ENCODE measurements around the gene WNT3.
A peak's percentile ranks its signal among the peaks of the same experiment; 100 is the strongest.
"Not testable (repeated sequence)": the region's sequence is repeated elsewhere in the genome, so short reads cannot be mapped to it uniquely, and the experiment has no call there.

WNT3 gene, protein sequence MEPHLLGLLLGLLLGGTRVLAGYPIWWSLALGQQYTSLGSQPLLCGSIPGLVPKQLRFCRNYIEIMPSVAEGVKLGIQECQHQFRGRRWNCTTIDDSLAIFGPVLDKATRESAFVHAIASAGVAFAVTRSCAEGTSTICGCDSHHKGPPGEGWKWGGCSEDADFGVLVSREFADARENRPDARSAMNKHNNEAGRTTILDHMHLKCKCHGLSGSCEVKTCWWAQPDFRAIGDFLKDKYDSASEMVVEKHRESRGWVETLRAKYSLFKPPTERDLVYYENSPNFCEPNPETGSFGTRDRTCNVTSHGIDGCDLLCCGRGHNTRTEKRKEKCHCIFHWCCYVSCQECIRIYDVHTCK

DNA sequence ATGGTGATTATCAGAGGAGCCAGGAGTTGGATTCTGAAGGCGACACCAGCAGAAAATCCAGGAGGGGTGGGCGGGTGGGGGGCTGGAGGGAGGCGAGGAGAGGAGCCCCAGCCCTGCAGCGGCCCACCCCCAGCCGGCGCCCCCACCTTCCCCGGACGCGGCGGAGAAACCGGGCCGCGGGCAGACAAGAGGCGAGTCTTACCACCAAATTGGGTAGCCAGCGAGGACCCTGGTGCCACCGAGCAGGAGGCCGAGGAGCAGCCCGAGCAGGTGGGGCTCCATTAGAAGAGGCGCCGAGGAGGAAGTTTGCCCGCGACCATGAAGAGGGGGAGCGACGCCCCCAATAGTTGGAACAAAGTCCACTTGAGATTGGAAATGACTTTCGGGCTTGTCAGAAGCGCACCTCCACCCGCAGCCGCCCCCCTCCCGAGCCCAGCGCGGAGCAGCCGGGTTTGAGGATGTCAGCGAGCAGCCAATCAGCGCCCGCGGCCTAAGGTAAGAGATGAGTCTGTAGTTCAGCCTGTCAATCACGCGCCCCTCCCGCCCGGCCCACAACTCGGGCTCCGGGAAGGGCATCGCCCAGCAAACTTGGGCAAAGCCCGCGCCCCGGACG, at the start of gene WNT3:
Gene WNT3 (minus strand): TSS at position 377 of the 613 bp plus-strand sequence. CDS start 95 bp downstream, at position 282.
- peak; percentile 23 to 41 for DNase-seq (ENCODE audit: extremely low read depth in 1 of 2, low read depth in 1 of 2)

DNA sequence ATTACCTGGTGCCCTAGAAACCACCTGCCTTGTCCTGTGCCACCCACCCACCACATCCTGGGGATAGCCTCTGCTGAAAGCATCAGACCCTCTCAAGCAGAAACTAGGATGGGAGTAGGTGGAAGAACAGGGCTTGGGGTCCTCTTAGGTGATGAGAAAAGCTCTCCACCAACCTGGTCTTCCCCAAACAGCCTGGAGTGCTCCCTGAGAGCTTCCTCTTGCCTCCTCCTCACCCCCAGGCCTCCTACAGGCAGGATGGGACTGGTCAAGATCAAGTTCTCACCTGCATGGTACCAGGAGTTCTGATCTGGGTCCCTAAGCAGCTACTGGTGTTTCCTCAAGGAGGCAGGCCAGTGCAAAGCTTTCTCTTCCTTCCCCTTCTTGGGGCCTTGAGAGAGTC, 48.3 kb upstream of the WNT3 start:
- no peak for DNase-seq (ENCODE audit: extremely low read depth in 1 of 2, low read depth in 1 of 2)

DNA sequence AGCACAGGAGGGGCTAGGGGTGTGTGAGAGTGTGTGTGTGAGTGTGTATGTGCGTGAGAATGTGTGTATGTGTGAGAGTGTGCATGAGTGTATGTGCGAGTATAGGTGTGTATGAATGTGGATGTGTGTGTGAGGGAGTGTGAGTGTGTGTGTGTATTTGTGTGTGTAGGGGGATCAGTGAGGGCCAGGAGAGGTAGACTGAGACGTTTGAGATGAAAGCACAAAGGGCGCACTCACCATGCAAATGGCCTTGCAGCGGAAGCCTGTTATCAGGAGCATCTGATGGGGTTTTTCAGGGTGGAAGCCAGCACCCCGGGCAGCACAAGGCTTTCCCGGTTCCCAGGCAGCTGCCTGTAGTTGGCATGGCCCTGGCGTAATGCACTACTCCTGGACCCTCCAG, 47.8 kb upstream of the WNT3 start:
- no peak for DNase-seq (ENCODE audit: extremely low read depth in 1 of 2, low read depth in 1 of 2)

DNA sequence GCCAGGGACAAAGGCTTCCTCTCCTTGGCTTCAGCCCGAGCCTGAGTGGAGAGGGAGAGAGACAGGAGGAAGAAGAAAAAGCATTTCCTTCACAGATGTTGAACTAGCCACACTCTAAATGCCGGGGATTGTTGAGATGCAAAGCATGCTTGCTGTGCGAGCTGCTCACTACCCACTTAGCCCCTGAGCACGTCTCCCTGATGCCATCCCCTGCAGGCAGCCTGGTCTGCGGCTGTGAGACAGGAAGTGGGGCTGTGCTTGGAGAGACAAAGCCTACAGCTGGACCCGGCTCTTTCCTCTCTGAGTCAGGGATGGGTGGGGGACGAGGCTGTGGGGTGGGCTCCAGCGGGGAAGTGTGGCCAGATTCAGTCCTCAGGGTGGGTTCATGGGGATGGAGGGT, 46.6 kb upstream of the WNT3 start:
- no peak for DNase-seq (ENCODE audit: extremely low read depth in 1 of 2, low read depth in 1 of 2)

DNA sequence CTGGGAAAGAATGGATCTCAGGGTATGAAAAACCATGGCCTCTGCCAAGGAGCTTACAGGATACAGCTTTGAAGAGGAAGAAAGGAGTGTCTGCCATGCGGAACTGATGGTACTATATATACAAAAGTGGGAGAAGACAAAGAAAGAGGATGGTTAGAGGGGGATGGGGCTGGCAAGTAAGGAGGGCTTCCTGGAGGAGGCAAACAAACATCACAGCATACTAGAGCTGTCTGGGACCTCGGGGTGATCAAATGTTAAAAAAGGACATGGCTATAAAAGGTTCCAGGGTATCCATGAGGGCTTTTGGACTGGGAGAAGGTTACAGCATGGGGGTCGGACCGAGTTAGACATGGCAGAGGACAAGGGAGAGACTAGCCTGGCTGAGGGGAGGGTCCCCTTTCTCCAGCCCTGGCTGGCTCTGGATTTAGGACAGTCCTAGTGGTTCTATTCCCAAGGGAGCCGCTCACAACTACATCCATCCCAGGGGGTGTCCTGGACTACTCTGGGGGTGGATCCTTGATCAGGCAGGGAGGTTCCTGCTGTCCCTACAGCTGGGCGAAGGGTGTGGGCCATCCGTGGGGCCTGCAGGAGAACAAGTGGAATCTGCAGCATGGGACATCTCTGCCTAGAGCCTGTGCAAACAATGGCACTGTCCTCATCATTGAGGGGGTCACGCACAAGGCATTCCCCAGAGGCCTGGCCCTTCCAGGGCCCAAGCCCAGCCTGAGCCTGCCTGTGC, 45.1 kb upstream of the WNT3 start:
- no peak for DNase-seq (ENCODE audit: extremely low read depth in 1 of 2, low read depth in 1 of 2)

DNA sequence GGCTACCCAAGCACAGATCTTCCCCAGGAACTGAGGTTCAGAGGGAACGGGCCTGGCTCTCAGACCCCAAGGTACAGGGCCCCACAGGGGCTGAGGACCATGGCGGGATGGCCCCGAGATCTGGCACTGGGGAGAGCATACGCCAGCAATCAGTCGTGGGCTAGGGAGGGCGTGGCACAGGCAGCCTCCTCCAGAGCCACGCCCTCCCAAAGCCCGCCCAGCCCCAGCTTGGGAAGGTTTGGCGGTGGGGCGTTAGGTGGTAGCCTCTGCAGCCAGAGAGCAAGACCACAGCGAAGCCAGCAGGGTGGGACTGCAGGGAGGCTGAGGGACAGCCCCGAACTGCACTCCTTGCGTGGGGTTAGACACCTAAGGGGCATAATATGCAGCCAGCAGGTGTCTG, 44.5 kb upstream of the WNT3 start:
- DNase-seq (ENCODE audit: extremely low read depth in 1 of 2, low read depth in 1 of 2) = no peak

DNA sequence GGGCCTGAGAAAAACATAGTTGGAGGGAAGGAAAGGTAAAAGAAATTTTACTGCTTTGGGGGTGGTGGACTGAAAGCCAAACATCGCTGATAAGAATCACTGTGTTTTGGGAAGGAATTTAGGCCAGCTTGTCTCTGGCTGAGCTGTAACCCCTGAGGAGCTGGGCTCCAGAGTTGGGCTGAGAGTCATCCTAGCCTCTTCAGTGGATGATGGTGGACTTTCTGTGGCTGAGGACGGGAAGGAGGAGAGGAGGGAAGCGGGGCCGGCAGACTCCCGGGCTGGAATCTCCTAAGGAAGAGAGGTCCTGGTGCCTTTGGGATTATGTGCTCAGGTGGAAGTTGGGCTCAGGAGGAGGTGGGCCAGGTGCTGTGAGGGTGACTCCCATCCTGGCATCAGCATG, 41.5 kb upstream of the WNT3 start:
- DNase-seq (ENCODE audit: extremely low read depth in 1 of 2, low read depth in 1 of 2) = no peak

DNA sequence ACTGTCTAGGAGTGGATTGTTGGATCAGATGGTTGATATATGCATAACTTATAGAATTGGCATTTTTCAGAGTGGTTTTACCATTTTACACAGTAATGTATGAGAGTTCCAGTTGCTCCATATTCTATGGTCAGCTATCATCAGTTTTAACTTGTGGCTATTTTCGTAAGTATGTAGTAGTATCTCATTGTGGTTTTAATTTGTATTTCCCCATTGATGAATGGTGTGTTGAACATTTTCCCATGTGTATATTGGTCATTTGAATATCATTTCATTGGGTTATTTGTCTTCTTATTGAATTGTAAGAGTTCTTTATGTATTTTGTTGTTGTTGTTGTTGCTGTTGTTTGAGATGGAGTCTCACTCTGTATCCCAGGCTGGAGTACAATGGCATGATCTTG, 39.1 kb upstream of the WNT3 start:
- no peak for DNase-seq (ENCODE audit: extremely low read depth in 1 of 2, low read depth in 1 of 2)

DNA sequence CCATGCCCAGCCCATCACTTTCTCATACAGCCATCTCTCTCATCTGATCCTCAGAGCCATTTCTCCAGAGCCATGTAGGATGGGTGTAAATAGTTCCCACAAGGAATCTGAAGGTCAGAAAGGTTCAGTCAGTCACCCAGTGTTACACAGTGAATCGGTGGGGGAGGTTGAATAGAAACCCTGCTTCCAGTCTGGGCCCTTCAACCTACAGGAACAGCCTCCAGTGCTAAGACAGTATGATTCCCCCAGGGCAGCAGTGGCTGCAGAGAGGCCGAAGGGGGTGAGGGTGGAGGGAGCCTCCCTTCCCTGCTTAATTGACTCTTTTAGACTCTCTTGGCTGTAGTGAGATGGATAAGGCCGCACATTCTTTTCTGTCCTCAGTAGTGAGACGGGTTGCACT, 36.5 kb upstream of the WNT3 start:
- no peak for DNase-seq (ENCODE audit: extremely low read depth in 1 of 2, low read depth in 1 of 2)

DNA sequence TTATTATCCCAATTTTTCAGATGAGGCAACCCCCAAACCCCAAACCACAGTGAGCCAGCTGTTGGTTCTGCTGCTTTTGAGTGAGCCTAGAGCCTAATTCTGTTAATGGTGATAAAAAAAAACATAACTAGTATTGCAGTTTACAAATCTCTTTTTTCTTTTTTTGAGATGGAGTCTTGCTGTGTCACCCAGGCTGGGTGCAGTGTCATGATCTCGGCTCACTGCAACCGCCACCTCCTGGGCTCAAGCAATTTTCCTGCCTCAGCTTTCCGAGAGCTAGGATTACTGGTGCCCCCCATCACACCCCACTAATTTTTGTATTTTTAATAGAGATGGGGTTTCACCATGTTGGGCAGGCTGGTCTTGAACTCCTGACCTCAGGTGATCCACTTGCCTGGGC, 36.0 kb upstream of the WNT3 start:
- no peak for DNase-seq (ENCODE audit: extremely low read depth in 1 of 2, low read depth in 1 of 2)

DNA sequence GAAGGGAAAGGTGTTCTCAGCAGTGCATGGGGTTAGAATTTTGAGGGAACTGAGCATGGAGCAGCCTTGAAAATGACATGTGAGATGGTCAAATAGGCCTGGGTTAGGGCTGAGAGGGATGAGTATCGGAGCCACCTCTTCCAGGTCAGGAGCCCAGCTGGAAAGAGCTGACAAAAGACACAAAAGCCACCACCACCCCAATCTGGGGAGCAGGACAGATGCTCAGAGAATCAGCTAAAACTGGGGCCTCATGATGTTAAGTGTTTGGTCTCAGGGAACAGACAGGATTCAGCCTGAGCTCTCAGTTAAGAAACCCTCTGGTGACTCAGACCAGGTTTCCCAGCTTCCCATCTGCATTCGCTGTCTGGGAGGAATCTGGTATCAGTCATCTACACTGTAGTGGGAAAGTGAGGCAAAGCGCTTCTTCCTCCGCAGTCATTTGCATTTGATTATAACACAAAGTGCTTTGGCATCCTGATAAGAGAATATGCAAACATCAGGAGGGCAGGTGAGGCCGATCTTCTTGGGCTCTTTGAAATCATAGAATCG, 35.5 kb upstream of the WNT3 start:
- no peak for DNase-seq (ENCODE audit: extremely low read depth in 1 of 2, low read depth in 1 of 2)

DNA sequence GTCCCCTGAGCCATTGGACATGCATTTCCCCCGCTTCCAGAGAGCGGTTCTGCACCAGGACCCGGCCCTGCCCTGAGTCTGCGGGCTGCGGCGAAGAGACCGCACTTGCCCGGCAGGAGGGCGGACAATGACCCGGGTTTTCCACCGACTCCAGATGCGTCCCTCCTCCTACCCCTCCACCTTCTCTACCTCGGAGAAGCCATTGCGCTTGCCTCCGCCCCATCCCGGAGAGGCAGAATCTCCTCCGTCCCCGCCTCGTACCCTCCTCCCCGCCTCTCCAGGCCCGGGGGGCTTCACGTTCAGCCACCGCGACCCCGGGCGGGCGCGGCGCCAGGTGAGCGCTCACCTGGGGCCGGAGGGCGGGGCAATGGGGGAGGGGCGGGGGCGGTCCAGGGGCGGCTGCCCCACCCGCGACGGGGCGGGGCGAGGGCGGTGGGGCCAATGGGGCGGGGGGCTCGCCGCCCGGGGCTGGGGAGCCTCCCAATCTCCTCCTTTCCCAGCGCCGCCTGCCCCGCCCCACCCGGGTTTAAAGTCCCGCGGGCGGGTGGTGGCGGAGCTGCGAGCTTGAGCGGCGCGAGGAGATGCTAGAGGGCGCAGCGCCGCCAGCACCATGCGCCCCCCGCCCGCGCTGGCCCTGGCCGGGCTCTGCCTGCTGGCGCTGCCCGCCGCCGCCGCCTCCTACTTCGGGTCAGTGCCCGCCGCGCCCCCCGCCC, 32.7 kb upstream of the WNT3 start, which contains the start of gene WNT9B:
Gene WNT9B (plus strand): TSS at position 555 of the 713 bp plus-strand sequence. CDS start 56 bp downstream, at position 611.
- DNase-seq (ENCODE audit: extremely low read depth in 1 of 2, low read depth in 1 of 2) = no peak

DNA sequence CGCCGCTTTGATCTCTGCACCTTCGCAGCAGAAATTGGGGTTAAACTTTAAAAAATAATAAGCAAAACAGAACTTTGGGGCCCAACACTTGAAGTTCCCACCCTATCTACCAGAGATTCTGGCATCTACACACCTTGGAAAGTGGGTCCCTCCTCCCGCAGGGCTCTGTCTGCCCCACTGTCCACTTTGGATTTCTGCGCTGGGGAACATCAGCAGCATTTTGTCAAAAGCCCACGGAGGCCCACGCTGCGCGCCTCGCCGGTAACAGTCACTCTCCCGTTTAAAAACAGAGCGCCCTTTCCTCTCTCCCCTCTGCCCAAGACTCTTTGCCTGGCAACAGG, 32.2 kb upstream of the WNT3 start:
- no peak for DNase-seq (ENCODE audit: extremely low read depth in 1 of 2, low read depth in 1 of 2)

DNA sequence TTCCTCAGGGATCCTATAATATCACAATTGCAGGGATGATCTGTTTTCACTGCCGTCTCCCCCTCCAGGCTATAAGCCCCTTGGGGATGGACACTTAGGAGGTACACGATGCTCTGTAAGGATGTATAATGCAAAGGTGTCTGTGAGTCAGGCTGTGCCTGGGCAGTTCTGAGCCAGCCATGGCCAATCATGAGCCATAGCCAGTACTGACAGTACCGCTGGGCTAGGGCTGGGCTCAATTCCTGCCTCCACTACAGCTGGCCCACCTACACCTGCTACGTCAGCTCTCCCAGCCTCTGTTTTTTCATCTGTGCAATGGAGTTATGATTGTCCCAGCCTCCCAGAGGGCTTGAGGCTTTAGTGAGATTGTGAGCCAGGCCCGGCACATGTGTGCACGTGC, 30.0 kb upstream of the WNT3 start:
- no peak for DNase-seq (ENCODE audit: extremely low read depth in 1 of 2, low read depth in 1 of 2)

DNA sequence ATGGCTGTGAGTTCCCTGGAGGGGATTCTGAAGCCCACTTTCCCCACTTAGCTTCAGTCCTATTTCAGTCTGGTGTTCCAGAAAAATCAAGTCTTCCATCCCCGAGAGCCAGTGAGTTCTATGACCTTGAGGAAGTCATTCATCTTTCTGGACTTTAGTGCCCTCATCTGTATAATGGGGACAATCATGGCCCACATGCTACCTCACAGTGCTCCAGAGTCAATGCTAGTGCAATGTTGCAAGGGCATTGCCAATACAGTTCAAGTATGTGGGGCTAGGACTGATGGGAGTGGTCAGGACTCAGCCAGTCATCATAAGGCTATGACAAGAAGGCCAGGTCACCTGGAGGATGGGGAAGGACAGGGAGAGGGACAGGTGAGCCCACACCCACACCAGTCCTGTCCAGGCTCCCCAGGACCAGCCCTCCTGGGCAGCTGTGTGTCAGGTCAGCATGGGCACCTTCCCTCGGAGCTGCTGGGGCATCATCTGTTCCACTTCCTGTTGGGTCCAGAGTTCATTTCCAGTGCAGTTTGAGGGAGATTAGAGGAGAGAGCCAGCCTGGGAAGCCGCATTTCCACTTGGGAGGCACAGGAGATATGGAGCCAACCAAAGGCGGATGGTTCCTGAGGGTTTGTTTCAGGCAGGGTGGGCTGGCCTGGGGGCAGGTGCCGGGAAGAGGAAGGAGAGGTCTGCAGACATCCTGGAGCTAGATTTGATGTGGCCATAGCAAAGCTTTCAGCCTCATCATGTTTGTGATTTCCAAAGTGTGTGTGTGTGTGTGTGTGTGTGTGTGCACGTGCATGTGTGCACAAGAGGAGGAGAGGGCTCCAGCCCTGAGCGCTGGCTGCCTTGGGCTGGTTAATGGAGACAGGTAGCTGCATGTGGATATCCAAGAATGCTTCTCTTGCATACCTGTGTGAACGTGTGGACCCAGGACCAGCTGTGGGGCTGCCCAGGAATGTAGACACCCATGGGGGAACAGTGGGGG, 29.0 kb upstream of the WNT3 start:
- DNase-seq (ENCODE audit: extremely low read depth in 1 of 2, low read depth in 1 of 2) = no peak

DNA sequence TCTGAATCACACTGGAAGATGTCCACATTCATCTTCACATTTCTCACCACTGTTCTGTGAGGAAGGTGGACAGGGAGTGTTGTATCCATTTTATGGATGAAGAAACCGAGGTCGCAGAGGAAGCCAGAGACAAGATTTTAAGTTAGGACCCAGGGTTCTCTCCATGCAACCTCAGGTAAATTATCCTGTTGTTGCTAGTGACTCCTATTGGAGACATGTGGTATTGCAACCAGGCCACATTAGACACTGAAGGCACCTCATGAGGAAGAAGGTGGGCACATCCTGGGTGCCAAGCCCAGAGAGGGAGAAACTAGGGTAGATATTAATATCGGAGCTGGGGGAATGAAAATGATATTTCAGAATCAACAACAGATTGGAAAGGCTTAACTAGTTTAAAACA, 24.3 kb upstream of the WNT3 start:
- DNase-seq (ENCODE audit: extremely low read depth in 1 of 2, low read depth in 1 of 2) = no peak

DNA sequence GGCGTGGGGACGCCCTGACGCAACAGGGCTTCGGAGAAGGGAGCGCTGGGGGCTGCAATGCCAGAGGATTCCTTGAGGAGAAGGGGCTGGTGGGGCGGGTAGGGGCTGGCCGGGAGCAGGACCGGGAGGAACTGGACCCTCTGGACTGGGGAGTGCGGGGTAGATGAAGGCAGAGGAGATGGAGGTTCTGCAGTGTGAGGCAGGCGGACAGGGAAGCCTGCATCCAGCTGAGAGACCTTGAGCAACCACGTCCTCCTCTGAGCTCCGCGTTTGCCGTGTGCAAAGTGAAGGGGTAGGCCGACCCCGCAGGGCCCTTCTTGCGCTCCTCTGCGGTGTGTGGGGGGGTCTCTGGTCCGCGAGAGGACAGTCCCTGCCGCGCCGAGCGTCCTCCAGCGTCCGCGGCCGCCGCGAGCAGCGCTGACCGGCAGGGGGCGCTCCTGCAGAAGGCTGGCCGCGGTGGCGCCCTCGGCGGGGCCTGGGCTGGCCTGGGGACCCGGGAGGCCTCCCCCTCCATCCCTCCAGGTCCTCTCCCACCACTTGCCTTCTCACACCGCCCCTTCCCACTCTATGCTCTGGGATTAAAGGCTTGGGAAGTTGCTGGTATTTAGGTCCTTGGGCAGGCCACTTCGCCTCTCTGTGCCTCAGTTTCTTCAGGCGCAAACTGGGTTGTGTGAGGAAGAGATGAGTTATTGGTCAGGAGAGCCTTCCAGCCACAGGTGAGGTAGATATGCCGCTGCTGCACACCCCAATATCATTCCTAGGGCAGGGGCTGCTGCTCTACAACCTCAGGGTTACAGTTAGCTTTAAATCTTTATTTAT, 23.3 kb upstream of the WNT3 start:
- DNase-seq (ENCODE audit: extremely low read depth in 1 of 2, low read depth in 1 of 2) = no peak

DNA sequence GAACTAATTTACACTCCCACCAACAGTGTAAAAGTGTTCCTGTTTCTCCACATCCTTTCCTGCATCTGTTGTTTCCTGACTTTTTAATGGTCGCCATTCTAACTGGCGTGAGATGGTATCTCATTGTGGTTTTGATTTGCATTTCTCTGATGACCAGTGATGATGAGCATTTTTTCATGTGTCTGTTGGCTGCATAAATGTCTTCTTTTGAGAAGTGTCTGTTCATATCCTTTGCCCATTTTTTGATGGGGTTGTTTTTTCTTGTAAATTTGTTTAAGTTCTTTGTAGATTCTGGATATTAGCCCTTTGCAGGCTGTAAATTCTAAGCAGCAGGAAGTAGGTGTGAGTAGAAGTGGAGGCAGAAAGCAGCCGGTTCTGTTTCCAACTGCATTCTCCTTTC, 22.1 kb upstream of the WNT3 start:
- not testable (repeated sequence) for DNase-seq (ENCODE audit: extremely low read depth in 1 of 2, low read depth in 1 of 2)

DNA sequence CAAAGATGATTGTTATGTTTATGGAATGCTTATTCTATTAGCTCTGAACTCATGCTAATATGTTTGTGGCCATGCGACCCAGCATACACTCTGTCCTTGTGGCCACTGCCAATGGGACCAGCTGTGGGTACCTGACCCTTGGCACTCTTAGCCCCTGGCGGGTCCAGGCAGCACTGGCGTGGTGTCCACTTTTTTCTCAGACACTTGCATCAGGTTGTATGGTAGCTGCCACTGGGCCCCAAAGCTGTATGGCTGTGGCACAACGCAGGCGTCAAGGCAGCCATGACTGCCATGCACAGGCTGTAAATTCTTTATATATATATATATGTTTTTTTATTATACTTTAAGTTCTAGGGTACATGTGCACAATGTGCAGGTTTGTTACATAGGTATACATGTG, 20.7 kb upstream of the WNT3 start:
- DNase-seq (ENCODE audit: extremely low read depth in 1 of 2, low read depth in 1 of 2) = no peak

All from stimulated activated CD8-positive, alpha-beta memory T cell treated with anti-CD3 and anti-CD28 coated beads, Interleukin-7, amount 100 ng/mL, for 48 hours (primary cell).